ENCODE results near the gene MAGEE1.
A peak's percentile ranks its signal among the peaks of the same experiment; 100 is the strongest.

The MAGEE1 gene, protein sequence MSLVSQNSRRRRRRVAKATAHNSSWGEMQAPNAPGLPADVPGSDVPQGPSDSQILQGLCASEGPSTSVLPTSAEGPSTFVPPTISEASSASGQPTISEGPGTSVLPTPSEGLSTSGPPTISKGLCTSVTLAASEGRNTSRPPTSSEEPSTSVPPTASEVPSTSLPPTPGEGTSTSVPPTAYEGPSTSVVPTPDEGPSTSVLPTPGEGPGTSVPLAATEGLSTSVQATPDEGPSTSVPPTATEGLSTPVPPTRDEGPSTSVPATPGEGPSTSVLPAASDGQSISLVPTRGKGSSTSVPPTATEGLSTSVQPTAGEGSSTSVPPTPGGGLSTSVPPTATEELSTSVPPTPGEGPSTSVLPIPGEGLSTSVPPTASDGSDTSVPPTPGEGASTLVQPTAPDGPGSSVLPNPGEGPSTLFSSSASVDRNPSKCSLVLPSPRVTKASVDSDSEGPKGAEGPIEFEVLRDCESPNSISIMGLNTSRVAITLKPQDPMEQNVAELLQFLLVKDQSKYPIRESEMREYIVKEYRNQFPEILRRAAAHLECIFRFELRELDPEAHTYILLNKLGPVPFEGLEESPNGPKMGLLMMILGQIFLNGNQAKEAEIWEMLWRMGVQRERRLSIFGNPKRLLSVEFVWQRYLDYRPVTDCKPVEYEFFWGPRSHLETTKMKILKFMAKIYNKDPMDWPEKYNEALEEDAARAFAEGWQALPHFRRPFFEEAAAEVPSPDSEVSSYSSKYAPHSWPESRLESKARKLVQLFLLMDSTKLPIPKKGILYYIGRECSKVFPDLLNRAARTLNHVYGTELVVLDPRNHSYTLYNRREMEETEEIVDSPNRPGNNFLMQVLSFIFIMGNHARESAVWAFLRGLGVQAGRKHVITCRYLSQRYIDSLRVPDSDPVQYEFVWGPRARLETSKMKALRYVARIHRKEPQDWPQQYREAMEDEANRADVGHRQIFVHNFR

GRCh38 chrX:76427560-76428242, at the start of gene MAGEE1:
MAGEE1 (plus strand) TSS chrX:76427710; CDS start chrX:76427931, 221 bp downstream.
- peak; percentile 89 for DNase-seq (ENCODE audit: low spot score)

GRCh38 chrX:76398970-76399369, 28.5 kb upstream of the MAGEE1 start:
- no peak for DNase-seq (ENCODE audit: low spot score)

GRCh38 chrX:76407795-76408194, 19.7 kb upstream of the MAGEE1 start:
- DNase-seq (ENCODE audit: low spot score), result no peak

- no peak for DNase-seq (ENCODE audit: low spot score)
Measured at GRCh38 chrX:76420237-76420636, 7.3 kb upstream of the MAGEE1 start.

- DNase-seq (ENCODE audit: low spot score), result no peak
Measured at GRCh38 chrX:76428243-76429130, 977 bp downstream of the MAGEE1 start.

DNA sequence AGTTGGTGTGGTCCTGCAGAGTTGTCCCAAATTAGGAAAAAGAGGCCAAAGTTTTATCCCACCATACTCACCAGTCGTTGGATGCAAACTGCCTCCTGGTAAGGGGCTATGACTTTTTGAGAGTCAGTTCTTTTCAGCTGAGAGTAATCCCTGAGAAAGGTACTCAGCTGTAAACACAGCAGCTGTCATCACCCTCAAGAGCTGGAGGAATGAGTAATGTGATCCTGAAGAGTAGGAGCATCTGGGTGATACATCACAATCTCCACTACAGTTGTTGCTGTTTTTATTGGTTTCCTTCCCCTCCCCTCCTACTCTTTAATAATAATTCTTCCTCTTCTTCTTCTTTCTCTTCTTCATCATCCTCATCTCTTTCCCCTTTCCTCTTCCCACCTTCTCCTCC, 5.7 kb downstream of the MAGEE1 start:
- no peak for DNase-seq (ENCODE audit: low spot score)

DNA sequence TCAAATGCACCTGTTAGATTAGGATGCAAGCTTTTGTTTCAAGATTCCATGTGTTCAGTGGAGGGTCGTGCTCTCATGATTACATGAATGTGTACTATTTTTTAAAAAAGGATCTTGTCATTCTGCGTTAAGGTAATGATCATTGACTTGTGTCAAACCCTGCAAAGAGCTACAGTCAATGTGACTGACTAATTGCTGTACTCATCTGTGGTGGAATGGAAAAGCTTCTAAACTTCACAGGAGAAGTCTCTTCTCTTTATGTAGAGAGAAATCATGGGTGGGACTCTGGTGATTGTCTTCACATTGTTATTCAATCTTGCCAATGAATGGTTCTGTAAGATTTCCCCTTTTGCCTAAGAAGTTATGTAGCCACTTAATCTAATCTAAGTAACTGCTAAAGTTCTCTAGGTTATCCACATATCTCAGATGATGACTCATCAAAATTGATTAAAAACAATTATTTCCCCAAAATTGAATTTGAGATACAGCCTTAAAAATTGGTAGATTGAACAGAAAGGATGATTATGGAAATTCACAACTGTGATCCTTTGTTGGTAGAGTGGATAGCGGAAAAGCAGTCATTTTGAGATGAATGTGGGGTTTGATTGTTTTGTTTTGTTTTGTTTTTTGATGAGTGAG, 6.7 kb downstream of the MAGEE1 start:
- DNase-seq (ENCODE audit: low spot score), result no peak

DNA sequence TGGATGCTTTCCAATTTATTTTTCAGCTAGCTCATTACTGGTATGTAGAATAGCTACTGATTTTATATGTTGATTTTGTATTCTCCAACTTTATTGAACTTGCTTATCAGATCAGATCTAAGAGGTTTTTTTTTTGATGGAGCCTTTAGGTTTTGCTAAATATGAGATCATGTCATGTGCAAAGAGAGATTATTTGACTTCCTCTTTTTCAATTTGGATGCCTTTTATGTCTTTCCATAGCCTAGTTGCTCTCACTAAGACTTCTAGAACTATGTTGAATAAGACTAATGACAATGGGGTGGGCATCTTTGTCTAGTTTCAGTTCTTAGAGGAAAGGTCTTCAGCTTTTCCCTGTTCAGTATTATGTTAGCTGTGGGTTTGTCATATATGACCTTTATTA, 11.7 kb downstream of the MAGEE1 start:
- DNase-seq (ENCODE audit: low spot score), result no peak

DNA sequence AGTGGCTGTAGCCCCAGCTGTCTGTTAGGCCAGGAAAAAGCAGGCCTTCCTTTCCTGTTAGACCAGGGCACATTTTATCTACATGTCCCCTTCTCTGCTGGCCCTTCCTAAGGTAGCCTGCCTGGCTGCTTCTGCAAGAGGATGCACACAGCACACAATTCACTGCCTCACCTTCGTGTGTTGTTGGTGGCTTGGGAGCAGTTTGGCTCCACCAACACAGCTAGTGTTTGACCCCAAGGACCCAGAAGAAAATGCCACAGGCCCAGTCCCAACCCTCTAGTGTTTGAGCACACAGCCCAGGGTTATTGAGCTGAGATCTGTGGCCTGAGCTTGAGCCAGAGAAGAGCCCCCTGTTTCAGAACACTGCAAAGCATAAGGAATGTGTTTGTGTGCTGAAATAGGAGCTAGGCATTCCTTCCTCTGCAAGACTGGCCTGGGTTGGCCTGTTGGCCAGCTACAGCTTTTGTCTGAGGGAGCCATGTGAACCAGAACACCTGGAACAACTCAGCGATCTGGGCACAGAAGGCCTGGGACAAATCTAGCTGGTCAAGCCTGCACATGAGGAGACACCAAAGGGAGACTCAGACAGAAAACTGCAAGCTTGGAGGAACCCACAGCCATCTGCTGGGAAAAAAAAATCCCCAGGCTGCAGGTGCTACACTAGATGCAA, 26.4 kb downstream of the MAGEE1 start:
- no peak for DNase-seq (ENCODE audit: low spot score)

DNA sequence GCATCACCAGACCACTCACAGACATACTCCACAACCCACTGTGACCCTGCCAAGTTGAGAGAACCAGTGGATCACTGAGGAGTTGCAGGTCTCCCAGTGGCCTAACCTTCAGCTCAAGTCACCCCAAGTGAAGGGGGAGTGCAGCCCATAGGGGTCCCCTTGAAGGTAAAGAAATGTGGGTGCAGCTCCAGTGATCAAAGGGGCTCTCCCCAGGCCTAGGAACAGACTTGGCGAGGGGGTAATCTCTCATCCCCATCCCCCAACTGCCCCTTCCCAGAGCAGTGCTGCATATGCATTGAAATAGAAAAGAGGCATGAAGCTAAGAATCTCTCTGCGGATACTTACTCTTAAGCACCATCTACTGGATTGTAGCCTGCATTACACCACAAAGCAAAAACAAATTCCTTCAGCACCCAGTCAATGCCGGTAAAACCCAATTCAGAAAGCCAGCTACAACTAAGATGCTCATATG, 27.0 kb downstream of the MAGEE1 start:
- peak; percentile 47 for DNase-seq (ENCODE audit: low spot score)

GRCh38 chrX:76477353-76477752, 49.8 kb downstream of the MAGEE1 start:
- no peak for DNase-seq (ENCODE audit: low spot score)
